Esophagus squamous epithelium (tissue), 4 donors: ENCODE measurements around the gene ZNF358.

Experiments
- POLR2A ChIP-seq, 4 donors: fragments of 450-650 bp; IDR thresholded peaks; one replicate each; pipeline ENCODE4 v1.6.1; 2017; ENCODE audit warnings: antibody characterized with exemption in 4 of 4, mild to moderate bottlenecking in 4 of 4, moderate library complexity in 3 of 4
- TF ChIP-seq, protein P1 (sequence below), 6 experiments: fragments of 450-650 bp in 4 of 6; fragments of 200-600 bp in 2 of 6; sonication (generic) in 2 of 6; IDR thresholded peaks; one replicate each; pipeline ENCODE4 v1.5.1; 2016 to 2019; ENCODE audit warnings: antibody characterized with exemption in 6 of 6, mild to moderate bottlenecking in 4 of 6, moderate library complexity in 4 of 6

DNA sequence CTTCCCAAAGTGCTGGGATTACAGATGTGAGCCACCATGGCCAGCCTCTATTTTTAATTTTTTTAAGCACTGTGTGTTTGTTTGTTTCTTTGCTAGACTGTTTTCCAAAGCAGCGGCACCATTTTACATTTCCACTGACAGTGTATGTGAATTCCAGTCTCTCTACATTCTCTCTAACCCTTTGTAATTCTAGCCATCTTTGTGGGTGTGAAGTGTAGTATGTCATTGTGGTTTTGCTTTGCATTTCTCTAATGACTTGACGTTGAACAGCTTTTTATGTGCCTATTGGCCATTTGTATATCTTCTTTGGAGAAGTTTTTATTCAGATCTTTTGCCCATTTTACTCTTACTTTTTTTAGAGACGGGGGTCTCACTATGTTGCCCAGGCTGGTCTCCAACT, 31.3 kb downstream of the ZNF358 start:
- no peak for TF ChIP-seq POLR2A (IDR thresholded peaks at IDR 0.05)
- TF ChIP-seq, protein P1, sequence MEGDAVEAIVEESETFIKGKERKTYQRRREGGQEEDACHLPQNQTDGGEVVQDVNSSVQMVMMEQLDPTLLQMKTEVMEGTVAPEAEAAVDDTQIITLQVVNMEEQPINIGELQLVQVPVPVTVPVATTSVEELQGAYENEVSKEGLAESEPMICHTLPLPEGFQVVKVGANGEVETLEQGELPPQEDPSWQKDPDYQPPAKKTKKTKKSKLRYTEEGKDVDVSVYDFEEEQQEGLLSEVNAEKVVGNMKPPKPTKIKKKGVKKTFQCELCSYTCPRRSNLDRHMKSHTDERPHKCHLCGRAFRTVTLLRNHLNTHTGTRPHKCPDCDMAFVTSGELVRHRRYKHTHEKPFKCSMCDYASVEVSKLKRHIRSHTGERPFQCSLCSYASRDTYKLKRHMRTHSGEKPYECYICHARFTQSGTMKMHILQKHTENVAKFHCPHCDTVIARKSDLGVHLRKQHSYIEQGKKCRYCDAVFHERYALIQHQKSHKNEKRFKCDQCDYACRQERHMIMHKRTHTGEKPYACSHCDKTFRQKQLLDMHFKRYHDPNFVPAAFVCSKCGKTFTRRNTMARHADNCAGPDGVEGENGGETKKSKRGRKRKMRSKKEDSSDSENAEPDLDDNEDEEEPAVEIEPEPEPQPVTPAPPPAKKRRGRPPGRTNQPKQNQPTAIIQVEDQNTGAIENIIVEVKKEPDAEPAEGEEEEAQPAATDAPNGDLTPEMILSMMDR (IDR thresholded peaks at IDR 0.05), result no peak
